ENCODE results near the gene TXLNB. TPM values are rescaled to one million over a fixed set of nuclear protein-coding genes. Genes with fewer than 3 reads are reported as not detected.

Gene TXLNB
- total and polyA plus RNA-seq, 11 donors = 10.1 to 170 (median 113) TPM

DNA sequence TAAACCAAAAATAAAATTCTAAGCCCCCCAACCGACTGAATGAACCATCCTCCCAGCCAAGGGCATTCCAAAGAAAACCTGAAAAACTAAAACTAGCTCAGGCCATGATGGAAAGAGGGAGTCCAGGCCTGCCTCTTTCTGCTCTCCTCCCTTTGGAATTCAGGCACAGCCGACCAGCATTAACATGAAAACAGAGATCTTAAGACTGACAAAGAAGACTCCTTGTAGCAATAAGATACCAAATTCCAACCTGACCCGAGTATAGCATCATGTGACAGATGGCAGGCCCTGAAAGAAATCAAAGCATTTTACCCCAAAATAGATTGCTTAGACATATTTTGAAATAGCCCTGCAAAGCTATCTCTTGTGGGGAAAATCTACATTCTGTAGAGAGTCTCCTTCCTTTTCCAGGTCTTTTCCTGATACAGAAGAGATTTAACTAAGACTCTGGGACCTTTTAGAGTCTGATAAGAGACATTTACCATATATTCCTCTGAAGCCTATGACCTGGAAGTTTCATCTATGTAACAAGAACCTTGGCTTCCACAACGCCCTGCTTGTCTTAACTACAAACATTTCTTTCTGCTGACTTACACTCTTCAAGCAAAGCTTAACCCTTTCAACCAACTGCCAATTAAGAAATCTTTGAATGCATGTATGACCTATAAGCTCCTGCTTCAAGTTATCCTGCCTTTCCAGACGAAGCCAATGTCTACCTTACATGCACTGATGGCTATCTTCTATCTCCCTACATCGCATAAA, 22.2 kb upstream of the TXLNB start:
- no peak overlapping the region for H3K4me3 ChIP-seq
- H3K9me3 ChIP-seq = peaks cover 0 to 6% (median 0%) of the 10 kb centered on the region in 12 donors
- ATAC-seq (no peak), DNase-seq (no peak)
- no peak overlapping the region for H3K27ac ChIP-seq
- intact Hi-C loops (cut with DNase I) = no loop called here
- H3K27me3 ChIP-seq = no peaks in the 10 kb centered on the region
- no peak for TF ChIP-seq POLR2A (IDR thresholded peaks at IDR 0.05)
- TF ChIP-seq, protein P1, sequence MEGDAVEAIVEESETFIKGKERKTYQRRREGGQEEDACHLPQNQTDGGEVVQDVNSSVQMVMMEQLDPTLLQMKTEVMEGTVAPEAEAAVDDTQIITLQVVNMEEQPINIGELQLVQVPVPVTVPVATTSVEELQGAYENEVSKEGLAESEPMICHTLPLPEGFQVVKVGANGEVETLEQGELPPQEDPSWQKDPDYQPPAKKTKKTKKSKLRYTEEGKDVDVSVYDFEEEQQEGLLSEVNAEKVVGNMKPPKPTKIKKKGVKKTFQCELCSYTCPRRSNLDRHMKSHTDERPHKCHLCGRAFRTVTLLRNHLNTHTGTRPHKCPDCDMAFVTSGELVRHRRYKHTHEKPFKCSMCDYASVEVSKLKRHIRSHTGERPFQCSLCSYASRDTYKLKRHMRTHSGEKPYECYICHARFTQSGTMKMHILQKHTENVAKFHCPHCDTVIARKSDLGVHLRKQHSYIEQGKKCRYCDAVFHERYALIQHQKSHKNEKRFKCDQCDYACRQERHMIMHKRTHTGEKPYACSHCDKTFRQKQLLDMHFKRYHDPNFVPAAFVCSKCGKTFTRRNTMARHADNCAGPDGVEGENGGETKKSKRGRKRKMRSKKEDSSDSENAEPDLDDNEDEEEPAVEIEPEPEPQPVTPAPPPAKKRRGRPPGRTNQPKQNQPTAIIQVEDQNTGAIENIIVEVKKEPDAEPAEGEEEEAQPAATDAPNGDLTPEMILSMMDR (IDR thresholded peaks at IDR 0.05) = no peak
- peaks cover 0 to 6% (median 0%) of the 10 kb centered on the region in 12 donors for H3K4me1 ChIP-seq
- 69 to 75% (median 73%) methylated on average over 6 of the region's 6 CpGs for WGBS, 4 donors
- no peaks in the 10 kb centered on the region for H3K36me3 ChIP-seq

DNA sequence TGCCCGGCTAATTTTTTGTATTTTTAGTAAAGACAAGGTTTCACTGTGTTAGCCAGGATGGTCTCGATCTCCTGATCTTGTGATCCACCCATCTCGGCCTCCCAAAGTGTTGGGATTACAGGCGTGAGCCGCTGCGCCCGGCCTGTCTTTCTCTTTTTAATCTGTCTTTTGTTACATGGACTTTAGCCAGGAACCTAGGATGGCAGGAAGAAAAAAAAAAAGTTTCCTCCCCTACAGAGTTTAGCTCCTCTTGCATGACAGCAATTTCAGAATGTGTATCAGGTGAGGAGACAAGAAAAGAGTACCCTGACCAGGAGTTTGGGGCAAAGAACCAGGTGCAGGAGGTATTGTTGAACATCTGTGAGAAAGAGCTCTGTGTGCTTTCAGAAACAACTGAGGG, 21.4 kb upstream of the TXLNB start:
- WGBS, 4 donors = 95 to 98% (median 97%) methylated on average over 7 of the region's 7 CpGs
- DNase-seq (no peak), ATAC-seq (no peak)
- Histone ChIP-seq H3K4me1 (peaks cover 0 to 13% (median 0%) of the 10 kb centered on the region in 12 donors), H3K36me3 (no peaks in the 10 kb centered on the region), H3K4me3 (no peak overlapping the region), H3K27ac (no peak overlapping the region), H3K9me3 (peaks cover 0 to 4% (median 0%) of the 10 kb centered on the region in 12 donors), H3K27me3 (no peaks in the 10 kb centered on the region)
- intact Hi-C loops (cut with DNase I) = no loop called here
- TF ChIP-seq, protein P1 (IDR thresholded peaks at IDR 0.05) = no peak
- TF ChIP-seq POLR2A (IDR thresholded peaks at IDR 0.05) = no peak

DNA sequence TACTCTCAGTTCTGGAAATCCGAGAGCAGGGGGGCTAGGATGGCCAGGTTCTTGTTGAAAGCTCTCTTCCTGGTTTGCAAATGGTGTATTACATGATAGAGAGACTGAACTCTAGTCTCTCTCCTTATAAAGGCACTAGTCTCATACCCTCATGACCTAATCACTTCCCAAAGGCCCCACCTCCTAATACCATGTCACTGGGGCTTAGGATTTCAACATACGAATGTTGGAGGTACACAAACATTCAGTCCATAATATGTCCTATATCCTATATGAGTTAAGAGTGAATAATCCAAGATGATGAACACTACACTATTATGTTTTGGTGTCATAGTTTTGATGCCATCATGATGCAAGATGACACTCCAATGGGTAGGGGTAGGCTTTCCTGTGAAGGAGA, 20.0 kb upstream of the TXLNB start:
- no peak overlapping the region for H3K4me3 ChIP-seq
- H3K27ac ChIP-seq = no peak overlapping the region
- intact Hi-C loops (cut with DNase I) = no loop called here
- DNase-seq = no peak
- no peaks in the 10 kb centered on the region for H3K36me3 ChIP-seq
- H3K9me3 ChIP-seq = no peaks in the 10 kb centered on the region
- no peaks in the 10 kb centered on the region for H3K27me3 ChIP-seq
- TF ChIP-seq POLR2A (IDR thresholded peaks at IDR 0.05) = no peak
- TF ChIP-seq, protein P1 (IDR thresholded peaks at IDR 0.05) = no peak
- no peak for ATAC-seq
- WGBS, 4 donors = 86 to 100% (median 95%) methylated on average over 2 of the region's 2 CpGs
- H3K4me1 ChIP-seq = peaks cover 0 to 18% (median 0%) of the 10 kb centered on the region in 12 donors

DNA sequence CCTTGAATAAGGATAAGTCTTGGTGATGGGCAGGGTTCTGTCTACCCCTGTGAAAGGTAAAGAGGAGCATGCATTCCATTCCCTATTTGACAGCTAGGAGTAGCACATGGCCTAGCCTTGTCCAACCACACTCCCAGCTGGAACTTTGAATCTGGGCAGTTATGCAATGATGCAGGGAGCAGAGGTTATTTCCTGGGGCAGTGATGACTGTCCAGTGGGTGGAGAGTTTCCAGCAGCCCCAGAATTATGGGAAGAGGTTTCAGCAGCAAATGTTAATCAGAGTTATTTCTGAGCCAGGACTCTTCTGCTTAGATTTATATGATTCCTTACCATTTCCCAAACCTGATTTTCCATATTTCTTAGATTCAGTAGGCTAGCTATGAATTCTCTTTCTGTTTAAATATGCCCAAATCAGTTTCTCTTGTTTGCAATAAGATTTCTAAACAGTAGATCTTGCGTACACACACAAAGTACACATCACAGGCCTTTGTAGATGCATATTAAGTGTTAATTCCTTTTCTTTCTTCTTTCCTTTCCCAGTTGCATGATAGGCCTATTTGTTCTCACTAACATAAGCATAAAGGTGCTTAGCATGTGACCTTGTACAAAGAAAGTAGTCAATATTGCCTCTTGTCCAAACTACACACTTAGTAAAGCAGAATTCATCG, 17.3 kb upstream of the TXLNB start:
- intact Hi-C loops (cut with DNase I) = no loop called here
- peak in 3 of 4 donors; percentile 65 to 81 (median 79) for ATAC-seq
- H3K27ac ChIP-seq = peak overlapping the region in 1 of 12 donors; percentile 87
- 97 to 98% (median 97%) methylated on average over 2 of the region's 2 CpGs for WGBS, 4 donors
- H3K9me3 ChIP-seq = no peaks in the 10 kb centered on the region
- H3K4me3 ChIP-seq = no peak overlapping the region
- peaks cover 0 to 18% (median 0%) of the 10 kb centered on the region in 12 donors for H3K4me1 ChIP-seq
- no peaks in the 10 kb centered on the region for H3K36me3 ChIP-seq
- no peaks in the 10 kb centered on the region for H3K27me3 ChIP-seq
- DNase-seq = peak in 3 of 5 donors; percentile 29 to 53 (median 30)
- TF ChIP-seq, protein P1 (IDR thresholded peaks at IDR 0.05) = no peak
- no peak for TF ChIP-seq POLR2A (IDR thresholded peaks at IDR 0.05)
